Epithelial cell of prostate (primary cell): ENCODE data around the gene LRCOL1.
A peak's percentile ranks its signal among the peaks of the same experiment; 100 is the strongest.
"Not testable (repeated sequence)": the region's sequence is repeated elsewhere in the genome, so short reads cannot be mapped to it uniquely, and the experiment has no call there.

ENCODE experiments used
- DNase-seq: peaks from one replicate; pipeline ENCODE4 v3.0.0-alpha.2; 2011; ENCODE audit warnings: low read depth, low spot score
- H3K27ac ChIP-seq: fragments of 450-650 bp; 2 replicates; pipeline ENCODE4 v1.5.1; 2017; ENCODE audit warnings: mild to moderate bottlenecking

Gene LRCOL1

GRCh38 chr12:132604668-132605441, 5.5 kb downstream of the LRCOL1 start:
- DNase-seq: no peak
- H3K27ac ChIP-seq: no peak overlapping the region

- DNase-seq: no peak
- H3K27ac ChIP-seq: no peak overlapping the region
Observed at GRCh38 chr12:132604151-132604618, 6.2 kb downstream of the LRCOL1 start.

- no peak for DNase-seq
- H3K27ac ChIP-seq: no peak overlapping the region
Observed at GRCh38 chr12:132603240-132604150, 6.9 kb downstream of the LRCOL1 start.

- no peak for DNase-seq
- no peak overlapping the region for H3K27ac ChIP-seq
Observed at GRCh38 chr12:132602572-132603239, 7.7 kb downstream of the LRCOL1 start.

GRCh38 chr12:132601171-132601883, 9.1 kb downstream of the LRCOL1 start:
- no peak overlapping the region for H3K27ac ChIP-seq
- DNase-seq: no peak

GRCh38 chr12:132600048-132601032, 10.0 kb downstream of the LRCOL1 start:
- H3K27ac ChIP-seq: no peak overlapping the region
- DNase-seq: no peak

GRCh38 chr12:132599502-132599901, 10.9 kb downstream of the LRCOL1 start:
- DNase-seq, H3K27ac ChIP-seq: not testable (repeated sequence)

- H3K27ac ChIP-seq: no peak overlapping the region
- DNase-seq: no peak
Observed at GRCh38 chr12:132597333-132598316, 12.8 kb downstream of the LRCOL1 start.

GRCh38 chr12:132596016-132596415, 14.4 kb downstream of the LRCOL1 start:
- no peak overlapping the region for H3K27ac ChIP-seq

GRCh38 chr12:132595183-132595582, 15.2 kb downstream of the LRCOL1 start:
- no peak for DNase-seq
- no peak overlapping the region for H3K27ac ChIP-seq

More at GRCh38 chr12:132596016-132596415, 14.4 kb downstream of the LRCOL1 start:
- no peak for DNase-seq

- peak; percentile 73 for DNase-seq
- H3K27ac ChIP-seq: no peak overlapping the region
Observed at GRCh38 chr12:132593938-132594358, 16.4 kb downstream of the LRCOL1 start.

- H3K27ac ChIP-seq: no peak overlapping the region
- no peak for DNase-seq
Observed at GRCh38 chr12:132593521-132593920, 16.9 kb downstream of the LRCOL1 start.

GRCh38 chr12:132593071-132593470, 17.3 kb downstream of the LRCOL1 start:
- no peak for DNase-seq

GRCh38 chr12:132592282-132592970, 18.0 kb downstream of the LRCOL1 start:
- H3K27ac ChIP-seq: no peak overlapping the region
- no peak for DNase-seq

More at GRCh38 chr12:132593071-132593470, 17.3 kb downstream of the LRCOL1 start:
- no peak overlapping the region for H3K27ac ChIP-seq

GRCh38 chr12:132591107-132591935, 19.1 kb downstream of the LRCOL1 start:
- DNase-seq: no peak
- H3K27ac ChIP-seq: no peak overlapping the region
